GF-D8 (cell line): ENCODE data around the gene TRAPPC2L.

ENCODE experiments used
- DNase-seq: peaks from one replicate; lab custom pipeline; 2025; lab: John Stamatoyannopoulos, UW

The TRAPPC2L gene

GRCh38 chr16:88910284-88911135 is 53.6 kb downstream of the TRAPPC2L start:
- DNase-seq = no peak

DNA sequence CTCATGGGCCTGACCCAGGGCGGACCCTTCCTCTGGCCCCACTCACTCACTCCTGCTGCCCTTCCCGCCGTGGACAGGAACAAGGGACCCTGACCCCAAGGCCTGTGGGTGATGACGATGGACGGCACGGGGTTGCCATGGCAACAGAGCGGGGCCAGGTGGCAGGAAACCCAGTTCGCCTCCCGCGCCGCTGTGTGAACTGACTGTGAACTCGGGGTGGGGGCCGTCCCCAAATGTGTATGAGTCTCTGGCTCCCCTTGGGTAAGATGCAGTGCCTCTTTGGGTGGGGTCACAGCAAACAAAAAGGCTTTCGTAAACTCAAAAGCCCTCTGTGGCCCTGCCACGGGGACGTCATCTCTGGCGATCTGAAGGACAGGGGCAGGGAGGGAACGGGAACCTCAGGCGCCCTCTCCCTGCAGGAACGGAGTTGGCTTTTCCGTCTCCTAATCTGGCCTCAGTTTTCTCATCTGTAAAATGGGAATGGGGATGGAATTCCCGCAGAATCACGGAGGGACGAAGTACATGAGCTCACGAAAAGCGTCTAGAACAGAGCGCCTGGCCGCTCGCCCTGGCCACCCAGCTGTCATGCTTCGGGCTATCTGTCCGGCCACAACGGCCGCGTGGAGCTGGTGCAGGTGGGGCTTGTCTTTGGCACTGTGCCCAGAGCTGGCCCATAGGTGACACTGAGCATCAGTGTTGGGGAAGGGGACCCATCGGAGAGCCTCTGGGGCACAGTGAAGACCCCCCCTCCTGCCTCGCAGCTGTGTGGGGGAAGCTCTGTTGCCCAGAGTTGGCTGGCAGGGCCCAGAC is 54.4 kb downstream of the TRAPPC2L start:
- DNase-seq = no peak

GRCh38 chr16:88911946-88912310 is 55.0 kb downstream of the TRAPPC2L start:
- no peak for DNase-seq
